ENCODE data around the gene RALGPS1. TPM values are rescaled to one million over a fixed set of nuclear protein-coding genes. Genes with fewer than 3 reads are reported as not detected.

RALGPS1 gene
- total and polyA plus RNA-seq, 2 of the 8 experiments (the other 6 are each of a cell fraction or from before 2014, with no cell fraction given), result 20.0 to 23.5 TPM

DNA sequence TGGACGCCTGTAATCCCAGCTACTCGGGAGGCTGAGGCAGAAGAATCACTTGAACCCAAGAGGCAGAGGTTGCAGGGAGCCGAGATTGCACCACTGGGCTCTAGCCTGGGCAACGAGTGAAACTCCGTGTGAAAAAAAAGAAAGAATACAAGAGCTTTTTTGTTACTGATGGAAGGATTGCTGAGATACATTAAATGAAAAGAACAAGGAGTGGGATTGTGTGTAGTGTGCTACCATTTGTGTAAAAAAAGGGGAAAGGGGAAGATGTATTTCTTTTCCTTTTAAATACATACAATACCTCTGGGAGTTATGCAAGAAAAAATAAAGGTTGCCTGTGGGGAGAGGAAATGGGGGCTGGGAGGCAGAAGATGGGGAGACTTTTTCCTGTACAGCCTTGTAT, 335.3 kb downstream of the RALGPS1 start:
- no peaks in the 10 kb centered on the region for H3K79me2 ChIP-seq (ENCODE audit: control insufficient read depth in 1 of 2, insufficient read depth in 2 of 2, low read length in 2 of 2)
- CTCF ChIA-PET (ENCODE audit: partially characterized antibody), result interaction anchor here (0.6 to 1.5 kb wide), 2 partner anchors 10 to 24 kb away, joined by 3 read pairs; no protein-coding TSS in a partner anchor
- TF ChIP-seq GABPA (IDR thresholded peaks at IDR 0.05; ENCODE audit: borderline replicate concordance, insufficient read depth, low read length) (no peak), EZH2 (IDR thresholded peaks at IDR 0.05; ENCODE audit: low read depth, low read length, severe bottlenecking) (no peak), FOSL1 (IDR thresholded peaks at IDR 0.05; ENCODE audit: insufficient read depth, low read depth, low read length) (no peak), KDM4A (IDR thresholded peaks at IDR 0.05; ENCODE audit: low read depth, low read length, severe bottlenecking) (no peak), ZNF274 (IDR thresholded peaks at IDR 0.05; ENCODE audit: borderline replicate concordance, extremely low read depth, low read length) (no peak), CBX5 (IDR thresholded peaks at IDR 0.05; ENCODE audit: low read depth, low read length) (no peak), RXRA (IDR thresholded peaks at IDR 0.05; ENCODE audit: insufficient read depth, low read depth, low read length) (no peak), SUZ12 (IDR thresholded peaks at IDR 0.05; ENCODE audit: low read length) (no peak), CEBPB (IDR thresholded peaks at IDR 0.05; ENCODE audit: low read depth, low read length) (no peak), HDAC6 (IDR thresholded peaks at IDR 0.05; ENCODE audit: low read depth, low read length) (no peak), EP300 (IDR thresholded peaks at IDR 0.05; ENCODE audit: borderline replicate concordance in 1 of 2, low read depth in 2 of 2, low read length in 2 of 2) (no peak), SIX5 (IDR thresholded peaks at IDR 0.05; ENCODE audit: low read depth, low read length) (no peak), CHD2 (IDR thresholded peaks at IDR 0.05; ENCODE audit: low read length) (no peak), TCF12 (IDR thresholded peaks at IDR 0.05; ENCODE audit: low read depth, low read length) (no peak), TAF7 (optimal IDR thresholded peaks at IDR 0.05; ENCODE audit: borderline replicate concordance, low read depth, low read length) (no peak)
- 93% methylated on average over 5 of the region's 5 CpGs; no CpG with 5 or more reads in 1 of the 2 experiments for WGBS, 2 experiments (ENCODE audit: extremely low coverage in 1 of 2, insufficient coverage in 1 of 2, insufficient read length in 1 of 2, insufficient replicate concordance in 2 of 2, low coverage in 1 of 2, low lambda C conversion rate in 2 of 2, missing lambda C conversion rate in 1 of 2)
- H4K5ac ChIP-seq (ENCODE audit: insufficient read length, low read depth, low read length), result no peak overlapping the region
- H3K4me1 ChIP-seq (replicated peaks in 1 of 4; ENCODE audit: control insufficient read depth in 3 of 4, insufficient read depth in 4 of 4, low read length in 3 of 4), result peaks cover 0 to 9% (median 6%) of the 10 kb centered on the region in 4 experiments; a peak in 4 of 7 replicates
- H3K56ac ChIP-seq (replicated peaks; ENCODE audit: insufficient read length, low read depth, low read length), result no peak overlapping the region
- H3K18ac ChIP-seq (ENCODE audit: extremely low read depth, low read length), result no peak overlapping the region
- no peak overlapping the region for H2BK5ac ChIP-seq (ENCODE audit: low read depth, low read length)
- no peak overlapping the region for H3K4ac ChIP-seq (replicated peaks; ENCODE audit: insufficient read length, low read depth, low read length)
- H3K4me3 ChIP-seq (ENCODE audit: extremely low read depth in 1 of 4, insufficient read depth in 2 of 4, low read depth in 3 of 4, low read length in 4 of 4), result no peak overlapping the region
- H3K9ac ChIP-seq (replicated peaks in 1 of 4; ENCODE audit: extremely low read depth in 1 of 4, low read depth in 3 of 4, low read length in 3 of 4), result no peak overlapping the region
- FAIRE-seq, result no peak
- H2BK15ac ChIP-seq (ENCODE audit: low read length), result no peak overlapping the region
- no peak overlapping the region for H2BK20ac ChIP-seq (ENCODE audit: low read length)
- POLR2A ChIA-PET (ENCODE audit: partially characterized antibody), result no interaction called here
- no peak overlapping the region for H4K91ac ChIP-seq (replicated peaks; ENCODE audit: insufficient read length, low read length)
- H3K79me1 ChIP-seq (ENCODE audit: low read depth, low read length), result no peaks in the 10 kb centered on the region
- no peak overlapping the region for H3K4me2 ChIP-seq (ENCODE audit: insufficient read depth in 1 of 2, low read depth in 2 of 2, low read length in 2 of 2)
- no peak overlapping the region for H2BK12ac ChIP-seq (ENCODE audit: low read depth, low read length)
- H3K9me3 ChIP-seq (ENCODE audit: insufficient read depth in 2 of 2, low read depth in 1 of 2, low read length in 1 of 2), result peaks cover 2% of the 10 kb centered on the region in 2 experiments; a peak in 1 of 4 replicates
- H3K36me3 ChIP-seq (ENCODE audit: control insufficient read depth in 2 of 4, insufficient read depth in 4 of 4, low read length in 3 of 4), result peaks cover 0 to 2% (median 0%) of the 10 kb centered on the region in 4 experiments; a peak in 3 of 8 replicates
- DNase-seq (ENCODE audit: low read depth in 1 of 2, low spot score in 2 of 2), result no peak
- no peaks in the 10 kb centered on the region for H3K27me3 ChIP-seq (replicated peaks in 1 of 4; ENCODE audit: control insufficient read depth in 3 of 4, extremely low read depth in 1 of 4, insufficient read depth in 3 of 4, low read length in 3 of 4)
- no peak overlapping the region for H3K27ac ChIP-seq (ENCODE audit: low read depth, low read length)
- no peak overlapping the region for H3K14ac ChIP-seq (ENCODE audit: insufficient read length)
- H4K8ac ChIP-seq (ENCODE audit: extremely low read depth, insufficient read depth, low read length), result no peak overlapping the region
- no peak overlapping the region for H3K23ac ChIP-seq (ENCODE audit: insufficient read length)
- H2AK5ac ChIP-seq (ENCODE audit: low read depth, low read length), result no peak overlapping the region
- H4K20me1 ChIP-seq (replicated peaks in 1 of 2; ENCODE audit: control insufficient read depth in 1 of 2, insufficient read depth in 2 of 2, low read length in 2 of 2), result no peaks in the 10 kb centered on the region
- no peak overlapping the region for H2BK120ac ChIP-seq (replicated peaks; ENCODE audit: low read depth, low read length)
- H2AFZ ChIP-seq (ENCODE audit: low read length), result no peak overlapping the region
- H3K23me2 ChIP-seq (ENCODE audit: low read depth, low read length), result peaks cover 2% of the 10 kb centered on the region; the same call in 1 of the 2 replicates

Measured in H1 (cell line).